ENCODE results near the gene LINC00632. TPM values are rescaled to one million over a fixed set of nuclear protein-coding genes. Genes with fewer than 3 reads are reported as not detected.

LINC00632 gene
- total RNA-seq: 100 to 1,000 TPM in 1 of 4 donors, 10 to 100 TPM in 2, 1 to 10 TPM in 1; 10.0 to 164 (median 19.0) TPM

DNA sequence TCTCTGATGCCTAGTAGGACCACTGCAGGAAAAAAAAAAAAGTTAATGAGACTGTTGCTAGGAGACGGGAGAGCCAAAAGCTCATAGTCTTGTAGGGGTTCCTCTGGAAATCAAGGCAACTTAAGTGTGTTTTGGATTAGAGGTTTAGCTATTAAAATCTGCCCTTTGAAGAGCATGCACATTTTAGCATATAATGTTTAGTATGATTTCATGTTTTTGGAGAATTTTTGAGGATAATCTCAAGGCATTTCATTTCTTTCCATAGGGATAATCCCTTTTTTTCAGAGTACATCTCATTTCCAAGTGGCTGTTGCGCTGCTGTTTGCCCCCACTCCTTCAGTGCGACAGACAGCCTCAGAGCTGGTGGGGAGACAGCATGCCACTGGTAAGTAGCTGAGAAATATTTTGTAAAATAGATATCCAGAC is at the start of gene LINC00632:
Gene LINC00632, plus strand, starts transcription at position 339 of the 426 bp plus-strand sequence.
- Histone ChIP-seq H3K4me3 (no peak within 1 kb of the TSS), H3K27ac (no peak within 1 kb of the TSS), H3K36me3 (no peaks in the 10 kb centered on the region), H3K9me3 (no peaks in the 10 kb centered on the region), H3K4me1 (no peaks in the 10 kb centered on the region), H3K27me3 (no peaks in the 10 kb centered on the region)
- DNase-seq: no peak
- WGBS, 2 donors (ENCODE audit: low coverage in 1 of 2): 64 to 89% methylated on average over 1 to 3 of the region's 3 CpGs
- in situ Hi-C loops (cut with MboI; ENCODE audit: low pct_ligation_motif_present in 1 of 4, low pct_unique_long_range_greater_than_20kb in 1 of 4, low sequenced_read_pairs in 3 of 4): no loop called here
- TF ChIP-seq, protein P1, sequence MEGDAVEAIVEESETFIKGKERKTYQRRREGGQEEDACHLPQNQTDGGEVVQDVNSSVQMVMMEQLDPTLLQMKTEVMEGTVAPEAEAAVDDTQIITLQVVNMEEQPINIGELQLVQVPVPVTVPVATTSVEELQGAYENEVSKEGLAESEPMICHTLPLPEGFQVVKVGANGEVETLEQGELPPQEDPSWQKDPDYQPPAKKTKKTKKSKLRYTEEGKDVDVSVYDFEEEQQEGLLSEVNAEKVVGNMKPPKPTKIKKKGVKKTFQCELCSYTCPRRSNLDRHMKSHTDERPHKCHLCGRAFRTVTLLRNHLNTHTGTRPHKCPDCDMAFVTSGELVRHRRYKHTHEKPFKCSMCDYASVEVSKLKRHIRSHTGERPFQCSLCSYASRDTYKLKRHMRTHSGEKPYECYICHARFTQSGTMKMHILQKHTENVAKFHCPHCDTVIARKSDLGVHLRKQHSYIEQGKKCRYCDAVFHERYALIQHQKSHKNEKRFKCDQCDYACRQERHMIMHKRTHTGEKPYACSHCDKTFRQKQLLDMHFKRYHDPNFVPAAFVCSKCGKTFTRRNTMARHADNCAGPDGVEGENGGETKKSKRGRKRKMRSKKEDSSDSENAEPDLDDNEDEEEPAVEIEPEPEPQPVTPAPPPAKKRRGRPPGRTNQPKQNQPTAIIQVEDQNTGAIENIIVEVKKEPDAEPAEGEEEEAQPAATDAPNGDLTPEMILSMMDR (IDR thresholded peaks at IDR 0.05): no peak
- TF ChIP-seq EP300 (IDR thresholded peaks at IDR 0.05; ENCODE audit: low read depth) (no peak), POLR2A (IDR thresholded peaks at IDR 0.05) (no peak), POLR2AphosphoS5 (IDR thresholded peaks at IDR 0.05) (no peak)
- intact Hi-C loops (cut with DNase I; ENCODE audit: low total_unique reads): no loop called here

DNA sequence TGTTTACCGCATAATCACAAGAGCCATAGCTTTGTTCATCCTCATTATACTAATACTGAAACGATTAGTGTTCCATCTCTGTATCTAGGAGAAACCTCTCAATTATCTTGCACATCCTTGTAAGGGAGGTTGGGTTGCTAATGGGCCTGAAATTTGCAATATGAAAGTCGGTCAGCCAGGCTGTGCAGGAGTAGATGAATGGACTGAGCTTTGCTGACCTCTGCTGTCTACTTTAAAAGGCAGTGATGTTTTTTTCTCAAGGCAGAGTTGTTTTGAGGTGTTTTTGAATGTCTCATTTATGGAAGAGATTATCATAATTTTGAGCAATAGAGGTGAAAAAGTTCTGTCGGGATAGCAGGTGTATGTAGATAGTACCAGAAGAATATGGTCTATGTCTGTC is 47.9 kb upstream of the LINC00632 start:
- no peak overlapping the region for H3K27ac ChIP-seq
- in situ Hi-C loops (cut with MboI; ENCODE audit: low pct_ligation_motif_present in 1 of 4, low pct_unique_long_range_greater_than_20kb in 1 of 4, low sequenced_read_pairs in 3 of 4): no loop called here
- no peaks in the 10 kb centered on the region for H3K27me3 ChIP-seq
- no peak for DNase-seq
- TF ChIP-seq POLR2AphosphoS5 (IDR thresholded peaks at IDR 0.05) (no peak), EP300 (IDR thresholded peaks at IDR 0.05; ENCODE audit: low read depth) (no peak), POLR2A (IDR thresholded peaks at IDR 0.05) (no peak)
- TF ChIP-seq, protein P1 (IDR thresholded peaks at IDR 0.05): no peak
- no peaks in the 10 kb centered on the region for H3K9me3 ChIP-seq
- H3K36me3 ChIP-seq: no peaks in the 10 kb centered on the region
- intact Hi-C loops (cut with DNase I; ENCODE audit: low total_unique reads): no loop called here
- H3K4me3 ChIP-seq: no peak overlapping the region
- H3K4me1 ChIP-seq: no peaks in the 10 kb centered on the region
- WGBS, 2 donors (ENCODE audit: low coverage in 1 of 2): 40 to 58% methylated on average over 1 to 4 of the region's 4 CpGs

DNA sequence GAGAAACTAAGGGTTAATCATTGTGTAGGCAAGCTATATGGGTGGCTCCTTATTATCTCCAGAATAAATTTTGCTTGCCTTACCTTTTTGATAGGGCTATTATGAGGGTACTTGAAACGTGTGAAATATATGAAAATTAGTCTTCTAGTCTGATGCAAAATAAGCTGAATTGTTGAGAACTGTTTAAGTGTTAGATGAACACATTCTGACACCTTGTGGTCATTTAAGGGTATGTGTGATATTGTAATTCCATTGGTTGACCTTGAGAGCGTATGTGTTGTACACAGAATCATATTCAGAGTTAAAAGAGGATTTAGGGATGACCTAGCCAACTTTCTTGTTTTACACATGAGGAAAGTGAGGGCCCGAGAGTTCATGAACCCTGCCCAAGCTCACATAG is 44.6 kb upstream of the LINC00632 start:
- TF ChIP-seq, protein P1 (IDR thresholded peaks at IDR 0.05): peak in 3 of 5 experiments; percentile 9 to 23 (median 15)
- TF ChIP-seq POLR2A (IDR thresholded peaks at IDR 0.05): no peak
- Histone ChIP-seq H3K4me1 (no peaks in the 10 kb centered on the region), H3K4me3 (no peak overlapping the region), H3K36me3 (no peaks in the 10 kb centered on the region), H3K27ac (no peak overlapping the region), H3K27me3 (no peaks in the 10 kb centered on the region), H3K9me3 (no peaks in the 10 kb centered on the region)
- in situ Hi-C loops (cut with MboI; ENCODE audit: low pct_ligation_motif_present in 1 of 4, low pct_unique_long_range_greater_than_20kb in 1 of 4, low sequenced_read_pairs in 3 of 4) (no loop called here), intact Hi-C loops (cut with DNase I; ENCODE audit: low total_unique reads) (no loop called here)
- no peak for DNase-seq
- 24% methylated on average over 3 of the region's 3 CpGs; no CpG with 5 or more reads in 1 of the 2 donors for WGBS, 2 donors (ENCODE audit: low coverage in 1 of 2)

DNA sequence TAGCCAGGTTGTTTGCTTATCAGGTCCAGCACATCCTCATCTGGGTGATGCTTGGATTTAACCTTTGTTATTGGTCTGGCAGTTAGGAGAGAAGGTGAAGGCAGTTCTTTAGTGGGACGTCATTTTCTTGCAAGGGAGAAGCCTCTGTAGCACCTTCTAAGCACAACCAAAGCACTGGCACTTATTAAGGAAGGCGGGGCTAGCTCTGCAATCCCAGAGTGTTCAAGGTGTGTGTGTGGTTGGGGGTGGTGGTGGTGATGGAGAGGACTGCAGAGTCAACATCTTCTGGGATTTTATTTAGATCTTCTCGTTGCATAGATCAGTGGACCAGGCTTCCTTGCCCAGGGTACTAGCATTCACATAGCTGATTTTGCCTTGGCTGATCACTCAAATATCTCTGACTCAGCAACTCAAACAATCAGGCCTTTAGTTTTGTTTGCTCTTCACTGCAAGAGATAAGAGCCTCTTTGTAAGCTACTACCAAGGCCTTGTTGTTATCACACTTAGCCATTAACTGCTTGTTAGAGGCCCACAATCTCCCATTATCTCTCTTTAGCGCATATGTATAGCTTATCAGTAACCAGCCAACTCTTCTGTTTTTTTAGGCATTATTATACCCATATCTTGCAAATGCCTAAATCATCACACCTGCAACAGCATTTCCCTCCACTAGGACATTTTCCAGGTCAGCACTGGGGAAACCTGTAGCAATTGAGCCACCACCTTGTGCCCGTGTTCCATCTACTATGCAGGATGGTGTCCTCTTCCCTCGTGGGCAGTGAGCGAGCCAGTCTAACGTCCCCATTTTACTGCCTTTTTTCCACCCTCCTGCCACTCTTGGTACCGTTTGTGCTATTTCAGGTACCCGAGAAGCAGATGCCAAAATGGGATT is 36.5 kb upstream of the LINC00632 start:
- DNase-seq: no peak
- Histone ChIP-seq H3K4me3 (no peak overlapping the region), H3K27me3 (no peaks in the 10 kb centered on the region), H3K36me3 (no peaks in the 10 kb centered on the region), H3K4me1 (no peaks in the 10 kb centered on the region), H3K9me3 (no peaks in the 10 kb centered on the region), H3K27ac (no peak overlapping the region)
- WGBS, 2 donors (ENCODE audit: low coverage in 1 of 2): 51 to 73% methylated on average over 3 to 10 of the region's 10 CpGs
- in situ Hi-C loops (cut with MboI; ENCODE audit: low pct_ligation_motif_present in 1 of 4, low pct_unique_long_range_greater_than_20kb in 1 of 4, low sequenced_read_pairs in 3 of 4): no loop called here
- intact Hi-C loops (cut with DNase I; ENCODE audit: low total_unique reads): no loop called here
- TF ChIP-seq POLR2A (IDR thresholded peaks at IDR 0.05) (no peak), EP300 (IDR thresholded peaks at IDR 0.05; ENCODE audit: low read depth) (no peak), POLR2AphosphoS5 (IDR thresholded peaks at IDR 0.05) (no peak)
- TF ChIP-seq, protein P1 (IDR thresholded peaks at IDR 0.05): no peak

Measured in transverse colon (tissue), 4 donors.